Trophoblast cell (in vitro differentiated cells and primary cell): ENCODE results near the gene BCL3.

Experiments used
- DNase-seq, 2 donors: peaks; one replicate each; pipeline ENCODE4 v3.0.0-alpha.2; 2016
- H2AFZ ChIP-seq: 2 replicates; pipeline ENCODE4 v1.6.1; 2013; ENCODE audit warnings: low read length, moderate library complexity, mild to moderate bottlenecking; ENCODE audit not compliant: insufficient read depth, poor library complexity
- H2AK5ac ChIP-seq: 2 replicates; pipeline ENCODE4 v1.6.1; 2013; ENCODE audit warnings: mild to moderate bottlenecking, low read length
- H2BK120ac ChIP-seq: 2 replicates; pipeline ENCODE4 v1.6.1; 2013; ENCODE audit warnings: low read length, mild to moderate bottlenecking, moderate library complexity; ENCODE audit not compliant: insufficient read depth, poor library complexity
- H2BK12ac ChIP-seq: 2 replicates; pipeline ENCODE4 v1.6.1; 2013; ENCODE audit warnings: mild to moderate bottlenecking, low read length, moderate library complexity
- H2BK5ac ChIP-seq: 2 replicates; pipeline ENCODE4 v1.6.1; 2013; ENCODE audit warnings: low read length, low read depth, moderate library complexity, mild to moderate bottlenecking; ENCODE audit not compliant: poor library complexity
- H3K14ac ChIP-seq: 2 replicates; pipeline ENCODE4 v1.6.1; 2013; ENCODE audit warnings: mild to moderate bottlenecking, low read length
- H3K18ac ChIP-seq: 2 replicates; pipeline ENCODE4 v1.6.1; 2013; ENCODE audit warnings: mild to moderate bottlenecking, low read length
- H3K23ac ChIP-seq: 2 replicates; pipeline ENCODE4 v1.6.1; 2013; ENCODE audit warnings: low read length
- H3K27ac ChIP-seq: 2 replicates; pipeline ENCODE4 v1.5.1; 2013; ENCODE audit warnings: low read depth, mild to moderate bottlenecking, inconsistent platforms, low read length, moderate library complexity
- H3K27me3 ChIP-seq: 2 replicates; pipeline ENCODE4 v1.6.1; 2013; ENCODE audit warnings: inconsistent platforms, mild to moderate bottlenecking, low read length, moderate library complexity; ENCODE audit not compliant: insufficient read depth
- H3K36me3 ChIP-seq, 2 experiments: 1 replicate in 1 of 2; 2 replicates in 1 of 2; pipeline ENCODE4 v1.6.1; 2013; ENCODE audit warnings: low read length in 2 of 2, mild to moderate bottlenecking in 2 of 2, moderate library complexity in 1 of 2; ENCODE audit not compliant: insufficient read depth in 2 of 2, control insufficient read depth in 1 of 2
- H3K4ac ChIP-seq: 2 replicates; pipeline ENCODE4 v1.6.1; 2013; ENCODE audit warnings: low read depth, mild to moderate bottlenecking, low read length, moderate library complexity
- H3K4me1 ChIP-seq, 2 experiments: 1 replicate in 1 of 2; 2 replicates in 1 of 2; pipeline ENCODE4 v1.6.1; 2013; ENCODE audit warnings: low read length in 2 of 2, mild to moderate bottlenecking in 2 of 2, moderate library complexity in 1 of 2; ENCODE audit not compliant: insufficient read depth in 2 of 2, control insufficient read depth in 1 of 2
- H3K4me2 ChIP-seq: 2 replicates; pipeline ENCODE4 v1.6.1; 2013; ENCODE audit warnings: inconsistent platforms, mild to moderate bottlenecking, low read length, moderate library complexity
- H3K4me3 ChIP-seq: 2 replicates; pipeline ENCODE4 v1.5.1; 2013; ENCODE audit warnings: mild to moderate bottlenecking, low read depth, low read length, inconsistent platforms
- H3K79me1 ChIP-seq: one replicate; pipeline ENCODE4 v1.6.1; 2013; ENCODE audit warnings: low read length
- H3K79me2 ChIP-seq: 2 replicates; pipeline ENCODE4 v1.6.1; 2013; ENCODE audit warnings: low read length, mild to moderate bottlenecking; ENCODE audit not compliant: control insufficient read depth, insufficient read depth, poor library complexity
- H3K9ac ChIP-seq: 2 replicates; pipeline ENCODE4 v1.6.1; 2013; ENCODE audit warnings: mild to moderate bottlenecking, low read length
- H3K9me3 ChIP-seq: 2 replicates; pipeline ENCODE4 v1.6.1; 2013; ENCODE audit warnings: low read depth, mild to moderate bottlenecking, control low read depth, inconsistent platforms, low read length; ENCODE audit not compliant: insufficient read depth
- H4K12ac ChIP-seq: 2 replicates; pipeline ENCODE4 v1.6.1; 2013; ENCODE audit warnings: low read depth, mild to moderate bottlenecking, low read length, moderate library complexity
- H4K8ac ChIP-seq: 2 replicates; pipeline ENCODE4 v1.6.1; 2013; ENCODE audit warnings: low read depth, mild to moderate bottlenecking, low read length, moderate library complexity
- H4K91ac ChIP-seq: one replicate; pipeline ENCODE4 v1.6.1; 2013; ENCODE audit warnings: low read depth, mild to moderate bottlenecking, low read length, moderate library complexity
- WGBS: extraction: QIAGEN DNeasy Blood & Tissue Kit; methylation state at CpG from one replicate; pipeline ENCODE4 v1.1.7; 2013; ENCODE audit warnings: missing lambda C conversion rate; ENCODE audit not compliant: insufficient read length, insufficient coverage; ENCODE audit errors: extremely low coverage; 5-methylcytosine and 5-hydroxymethylcytosine counted together

The BCL3 gene

GRCh38 chr19:44744871-44745332 lies 3.6 kb upstream of the BCL3 start:
- H2BK120ac ChIP-seq, result no peak overlapping the region
- no peak overlapping the region for H3K4me3 ChIP-seq
- DNase-seq, result no peak
- H3K14ac ChIP-seq, result no peak overlapping the region
- H3K4me2 ChIP-seq, result no peak overlapping the region
- H2BK12ac ChIP-seq, result no peak overlapping the region
- H3K4me1 ChIP-seq, result peaks cover 12 to 14% of the 10 kb centered on the region in 2 experiments
- no peak overlapping the region for H3K9ac ChIP-seq
- H3K18ac ChIP-seq, result no peak overlapping the region
- H3K36me3 ChIP-seq, result no peaks in the 10 kb centered on the region
- H4K91ac ChIP-seq, result no peak overlapping the region
- H2AFZ ChIP-seq, result no peak overlapping the region
- no peak overlapping the region for H2BK5ac ChIP-seq
- peaks cover 6% of the 10 kb centered on the region for H3K27me3 ChIP-seq
- no peak overlapping the region for H3K23ac ChIP-seq
- peaks cover 4% of the 10 kb centered on the region for H3K79me1 ChIP-seq
- no peak overlapping the region for H4K8ac ChIP-seq
- no peak overlapping the region for H3K4ac ChIP-seq
- no peak overlapping the region for H4K12ac ChIP-seq
- H3K79me2 ChIP-seq, result no peaks in the 10 kb centered on the region
- no peak overlapping the region for H3K27ac ChIP-seq
- no peak overlapping the region for H2AK5ac ChIP-seq
- H3K9me3 ChIP-seq, result peaks cover 6% of the 10 kb centered on the region
- WGBS, result no CpG with 5 or more reads among the region's 3 CpGs

DNA sequence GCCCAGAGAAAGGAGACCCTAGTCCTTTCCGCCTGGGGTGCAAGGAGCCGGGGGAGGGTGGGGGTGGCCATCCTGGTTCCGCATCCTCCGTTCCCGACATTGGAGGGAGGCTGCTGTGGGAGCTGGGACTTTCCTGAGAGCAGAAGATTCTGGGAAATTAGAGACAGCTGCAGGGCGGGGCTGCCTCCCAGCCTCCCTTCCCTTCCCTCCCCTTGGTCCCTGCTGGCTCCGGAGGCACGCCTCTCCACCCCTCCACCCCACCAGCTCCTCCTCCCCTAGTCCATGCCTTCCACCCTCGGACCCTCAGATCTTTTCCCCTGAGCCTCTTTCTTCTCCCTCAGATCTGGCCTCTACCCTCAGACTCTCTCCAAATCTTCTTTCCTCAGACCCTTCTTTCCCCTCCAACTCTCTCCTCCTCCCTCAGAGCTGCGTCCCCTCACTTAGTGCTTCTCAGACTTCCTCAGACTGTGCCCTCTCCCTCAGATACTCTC lies 3.1 kb upstream of the BCL3 start:
- Histone ChIP-seq H3K27ac (no peak overlapping the region), H2AFZ (no peak overlapping the region), H2BK12ac (no peak overlapping the region), H3K4ac (no peak overlapping the region), H3K79me1 (peaks cover 4% of the 10 kb centered on the region), H4K8ac (no peak overlapping the region), H3K4me3 (no peak overlapping the region), H3K23ac (no peak overlapping the region), H2BK120ac (no peak overlapping the region), H3K36me3 (no peaks in the 10 kb centered on the region), H4K12ac (no peak overlapping the region), H3K9me3 (peaks cover 6% of the 10 kb centered on the region), H2BK5ac (no peak overlapping the region), H4K91ac (no peak overlapping the region), H3K27me3 (peaks cover 6% of the 10 kb centered on the region), H3K79me2 (no peaks in the 10 kb centered on the region), H2AK5ac (no peak overlapping the region), H3K9ac (no peak overlapping the region), H3K4me2 (no peak overlapping the region), H3K4me1 (peaks cover 12 to 14% of the 10 kb centered on the region in 2 experiments), H3K18ac (no peak overlapping the region), H3K14ac (no peak overlapping the region)
- no CpG with 5 or more reads among the region's 10 CpGs for WGBS
- peak; percentile 60 to 63 for DNase-seq

- no peak overlapping the region for H2BK5ac ChIP-seq
- no CpG with 5 or more reads among the region's 4 CpGs for WGBS
- H4K8ac ChIP-seq, result no peak overlapping the region
- H3K4me1 ChIP-seq, result peaks cover 12 to 14% of the 10 kb centered on the region in 2 experiments
- no peak overlapping the region for H3K4me3 ChIP-seq
- H2AFZ ChIP-seq, result no peak overlapping the region
- no peak overlapping the region for H4K91ac ChIP-seq
- H3K36me3 ChIP-seq, result no peaks in the 10 kb centered on the region
- H3K27ac ChIP-seq, result no peak overlapping the region
- no peak overlapping the region for H2BK120ac ChIP-seq
- H2BK12ac ChIP-seq, result peak overlapping the region; percentile 9
- peak overlapping the region; percentile 24 for H2AK5ac ChIP-seq
- H3K18ac ChIP-seq, result no peak overlapping the region
- no peak overlapping the region for H3K4me2 ChIP-seq
- H3K9me3 ChIP-seq, result peaks cover 6% of the 10 kb centered on the region
- H3K27me3 ChIP-seq, result peaks cover 6% of the 10 kb centered on the region
- H3K4ac ChIP-seq, result no peak overlapping the region
- DNase-seq, result no peak
- no peak overlapping the region for H3K14ac ChIP-seq
- no peaks in the 10 kb centered on the region for H3K79me2 ChIP-seq
- no peak overlapping the region for H3K9ac ChIP-seq
- H3K23ac ChIP-seq, result no peak overlapping the region
- no peak overlapping the region for H4K12ac ChIP-seq
- H3K79me1 ChIP-seq, result peaks cover 4% of the 10 kb centered on the region
These were observed 2.5 kb upstream of the BCL3 start for GRCh38 chr19:44745887-44746600.

DNA sequence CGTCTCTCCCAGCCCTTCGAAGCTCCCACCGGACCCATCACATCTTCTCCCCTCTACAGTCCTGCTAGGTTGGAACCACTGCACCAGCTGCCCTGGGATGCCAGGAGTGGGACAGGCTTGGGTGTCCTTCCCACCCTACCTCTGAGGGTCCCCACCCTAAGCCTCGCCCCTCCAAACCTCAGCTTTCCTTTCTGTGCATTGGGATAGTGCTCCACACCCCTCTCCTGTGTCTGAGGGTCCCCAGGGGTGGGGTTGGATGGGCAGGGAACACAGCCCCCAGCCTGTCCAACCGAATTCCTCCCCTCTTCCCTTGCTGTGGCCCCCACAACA lies 1.9 kb upstream of the BCL3 start:
- no peak overlapping the region for H4K91ac ChIP-seq
- H3K79me2 ChIP-seq, result no peaks in the 10 kb centered on the region
- no peak overlapping the region for H3K9ac ChIP-seq
- no peak for DNase-seq
- H3K4me3 ChIP-seq, result no peak overlapping the region
- H2BK120ac ChIP-seq, result no peak overlapping the region
- H3K27me3 ChIP-seq, result peaks cover 6% of the 10 kb centered on the region
- peaks cover 12 to 14% of the 10 kb centered on the region in 2 experiments for H3K4me1 ChIP-seq
- no peak overlapping the region for H2BK5ac ChIP-seq
- H2AFZ ChIP-seq, result no peak overlapping the region
- peak overlapping the region; percentile 48 for H2BK12ac ChIP-seq
- no peak overlapping the region for H3K23ac ChIP-seq
- H3K36me3 ChIP-seq, result no peaks in the 10 kb centered on the region
- peaks cover 4% of the 10 kb centered on the region for H3K79me1 ChIP-seq
- peaks cover 6% of the 10 kb centered on the region for H3K9me3 ChIP-seq
- no peak overlapping the region for H3K4ac ChIP-seq
- no CpG with 5 or more reads among the region's 5 CpGs for WGBS
- H3K18ac ChIP-seq, result no peak overlapping the region
- no peak overlapping the region for H4K12ac ChIP-seq
- H4K8ac ChIP-seq, result no peak overlapping the region
- H3K4me2 ChIP-seq, result no peak overlapping the region
- H3K14ac ChIP-seq, result no peak overlapping the region
- no peak overlapping the region for H3K27ac ChIP-seq
- H2AK5ac ChIP-seq, result peak overlapping the region; percentile 24
